B cell (primary cell): ENCODE measurements around the gene HOXD10. TPM values are rescaled to one million over a fixed set of nuclear protein-coding genes. Genes with fewer than 3 reads are reported as not detected.
A peak's percentile ranks its signal among the peaks of the same experiment; 100 is the strongest.

Experiments used
- ATAC-seq: fragments of 200-7000 bp; cut with Tn5 transposase; one replicate; pipeline ENCODE4 v1.10.0; 2021; ENCODE audit warnings: low read depth, mild to moderate bottlenecking, moderate number of reproducible peaks, moderate library complexity
- CTCF ChIA-PET: fragments of 350-600 bp; sonication (Branson Sonifier 250); formaldehyde crosslinking; loops from one replicate; lab custom pipeline; 2021; ENCODE audit warnings: antibody characterized with exemption, inconsistent platforms; lab: Charles Lee
- POLR2A ChIA-PET: fragments of 350-600 bp; sonication (Branson Sonifier 250); formaldehyde crosslinking; loops from one replicate; lab custom pipeline; 2021; ENCODE audit warnings: antibody characterized with exemption; lab: Charles Lee
- DNase-seq: peaks from one replicate; pipeline ENCODE4 v3.0.0; 2013
- H2AFZ ChIP-seq: 2 replicates; pipeline ENCODE4 v1.6.1; 2012; ENCODE audit warnings: mild to moderate bottlenecking, low read depth, low read length; ENCODE audit not compliant: insufficient read depth, poor library complexity, severe bottlenecking
- H3K27ac ChIP-seq, 2 donors: 1 replicate in 1 of 2; 2 replicates in 1 of 2; pipeline ENCODE4 v1.5.1; 2012 to 2013; ENCODE audit warnings: low read length in 2 of 2, mild to moderate bottlenecking in 2 of 2, moderate library complexity in 1 of 2
- H3K27me3 ChIP-seq, 4 experiments: fragments of 200-600 bp in 1 of 4; sonication (generic) in 1 of 4; replicated peaks in 1 of 4; 1 replicate in 2 of 4; 2 replicates in 2 of 4; pipeline versions ENCODE4 v1.6.1 to v1.7.0; 2013 to 2016; ENCODE audit warnings: low read length in 3 of 4, mild to moderate bottlenecking in 2 of 4, mixed read lengths in 1 of 4, moderate library complexity in 1 of 4; ENCODE audit not compliant: insufficient read depth in 4 of 4, control insufficient read depth in 3 of 4; ENCODE audit errors: control extremely low read depth in 1 of 4
- H3K36me3 ChIP-seq, 2 experiments: replicated peaks in 1 of 2; 1 replicate in 1 of 2; 2 replicates in 1 of 2; pipeline versions ENCODE4 v1.6.1 to v1.7.1; 2013; ENCODE audit warnings: low read length in 1 of 2; ENCODE audit not compliant: insufficient read depth in 2 of 2, control insufficient read depth in 1 of 2; ENCODE audit errors: control extremely low read depth in 1 of 2, extremely low read depth in 1 of 2
- H3K4me1 ChIP-seq, 2 donors: fragments of 200-600 bp in 1 of 2; sonication (generic) in 1 of 2; 1 replicate in 1 of 2; 2 replicates in 1 of 2; pipeline versions ENCODE4 v1.5.1 to v1.6.1; 2013 to 2017; ENCODE audit warnings: low read length in 2 of 2; ENCODE audit not compliant: control insufficient read depth in 2 of 2, insufficient read depth in 2 of 2
- H3K4me2 ChIP-seq: replicated peaks from 2 replicates; pipeline ENCODE3; 2012; ENCODE audit warnings: mild to moderate bottlenecking, low read depth, low read length; ENCODE audit not compliant: poor library complexity, severe bottlenecking
- H3K4me3 ChIP-seq, 5 experiments: fragments of 200-600 bp in 1 of 5; sonication (generic) in 1 of 5; 1 replicate in 3 of 5; 2 replicates in 2 of 5; pipeline versions ENCODE4 v1.5.1 to v1.7.0; 2011 to 2016; ENCODE audit warnings: low read length in 4 of 5, mild to moderate bottlenecking in 4 of 5, low read depth in 2 of 5, control low read depth in 1 of 5, moderate library complexity in 1 of 5; ENCODE audit not compliant: insufficient read depth in 1 of 5; ENCODE audit errors: control extremely low read depth in 1 of 5, extremely low read depth in 1 of 5
- H3K79me2 ChIP-seq: fragments of 200-600 bp; sonication (generic); one replicate; pipeline ENCODE4 v1.6.0; 2016; ENCODE audit warnings: low read length; ENCODE audit not compliant: control insufficient read depth, insufficient read depth
- H3K9ac ChIP-seq: fragments of 200-600 bp; sonication (generic); 2 replicates; pipeline ENCODE4 v1.6.1; 2017; ENCODE audit warnings: mild to moderate bottlenecking, low read length, moderate library complexity
- H3K9me3 ChIP-seq, 3 donors: one replicate each; pipeline versions ENCODE4 v1.6.1 to v1.7.1; 2013; ENCODE audit warnings: low read length in 2 of 3; ENCODE audit not compliant: control insufficient read depth in 2 of 3, insufficient read depth in 1 of 3; ENCODE audit errors: control extremely low read depth in 1 of 3
- H4K20me1 ChIP-seq: 2 replicates; pipeline ENCODE4 v1.6.0; 2012; ENCODE audit warnings: mild to moderate bottlenecking, low read length; ENCODE audit not compliant: insufficient read depth, control insufficient read depth, poor library complexity, severe bottlenecking
- H3K27ac Mint-ChIP-seq: one replicate; pipeline ENCODE4 v1.8.0; 2021; ENCODE audit warnings: mixed read lengths
- H3K27me3 Mint-ChIP-seq: one replicate; pipeline ENCODE4 v1.8.0; 2021; ENCODE audit warnings: mixed read lengths
- H3K4me1 Mint-ChIP-seq: one replicate; pipeline ENCODE4 v1.8.0; 2021; ENCODE audit warnings: mixed read lengths
- H3K4me3 Mint-ChIP-seq: one replicate; pipeline ENCODE4 v1.8.0; 2021; ENCODE audit warnings: mixed read lengths
- H3K9me3 Mint-ChIP-seq: one replicate; pipeline ENCODE4 v1.8.0; 2022; ENCODE audit warnings: mixed read lengths; ENCODE audit not compliant: insufficient read depth
- CTCF ChIP-seq: fragments of 200-600 bp; IDR thresholded peaks from one replicate; pipeline ENCODE4 v1.8.0; 2022; ENCODE audit warnings: antibody characterized with exemption, mild to moderate bottlenecking
- EZH2 ChIP-seq: IDR thresholded peaks from 2 replicates; pipeline ENCODE4 v1.6.1; 2012; ENCODE audit warnings: borderline replicate concordance, low read depth, mild to moderate bottlenecking, moderate library complexity, low read length; ENCODE audit not compliant: insufficient read depth, poor library complexity, severe bottlenecking
- WGBS: methylation state at CpG from one replicate; pipeline ENCODE4 v1.1.5; 2013; ENCODE audit warnings: missing lambda C conversion rate; ENCODE audit not compliant: insufficient coverage; 5-methylcytosine and 5-hydroxymethylcytosine counted together
- intact Hi-C: fragments of 100-400 bp; cut with micrococcal nuclease; formaldehyde crosslinking; loops from one replicate; pipeline ENCODE4 v1.10.0; 2022
- polyA plus RNA-seq: library from polyadenylated mRNA; depleted of rRNA; stranded (reverse); fragments of >200 nt; gene quantifications from 2 replicates; pipeline ENCODE4 v1.2.3, GENCODE V29; 2012
- total RNA-seq, 2 donors: library from RNA; stranded (reverse); fragments of 120-200 nt in 1 of 2; gene quantifications; 1 replicate in 1 of 2; 2 replicates in 1 of 2; pipeline versions ENCODE4 v1.2.3 to v1.2.4, GENCODE V29; 2013 to 2022

HOXD10 gene
- total and polyA plus RNA-seq, 2 donors (not counting 1 experiment from before 2014, with no cell fraction given) = not detected

GRCh38 chr2:176096243-176096985 is 20.2 kb upstream of the HOXD10 start:
- H3K27ac ChIP-seq = no peak overlapping the region
- H3K79me2 ChIP-seq = no peaks in the 10 kb centered on the region
- WGBS = 16% methylated on average over 9 of the region's 16 CpGs
- peak overlapping the region; percentile 57 for H2AFZ ChIP-seq
- H3K4me2 ChIP-seq = peak overlapping the region; percentile 69
- peaks cover 0 to 89% (median 74%) of the 10 kb centered on the region in 4 experiments for H3K27me3 ChIP-seq
- intact Hi-C loops = loop anchor here (10.0 kb wide), 1 partner anchor 1762 kb away; the partner anchor contains the start of gene SP9
- no peaks in the 10 kb centered on the region for H3K36me3 ChIP-seq
- H3K4me1 ChIP-seq = peaks cover 24 to 34% of the 10 kb centered on the region in 2 donors
- CTCF ChIA-PET = interaction anchor here (0.6 to 4.7 kb wide), 11 partner anchors 10 to 1399 kb away, joined by 3 to 72 read pairs (median 4); partner anchors contain the start of gene EVX2
- POLR2A ChIA-PET = no interaction called here
- Mint-ChIP-seq H3K27me3 (peaks cover 74% of the 10 kb centered on the region), H3K4me3 (peak overlapping the region; percentile 75), H3K27ac (no peak overlapping the region), H3K4me1 (peaks cover 29% of the 10 kb centered on the region), H3K9me3 (no peaks in the 10 kb centered on the region)
- ATAC-seq (no peak), DNase-seq (peak; percentile 27)
- peaks cover 0 to 55% (median 6%) of the 10 kb centered on the region in 3 donors for H3K9me3 ChIP-seq
- peak overlapping the region; percentile 9 for H3K9ac ChIP-seq
- TF ChIP-seq CTCF = no peak
- TF ChIP-seq EZH2 = peak; percentile 25
- peak overlapping the region in 4 of 5 experiments; percentile 4 to 42 (median 21) for H3K4me3 ChIP-seq
- no peaks in the 10 kb centered on the region for H4K20me1 ChIP-seq
